Karpas-422 (cell line): ENCODE results near the gene PPM1G. TPM values are rescaled to one million over a fixed set of nuclear protein-coding genes. Genes with fewer than 3 reads are reported as not detected.
A peak's percentile ranks its signal among the peaks of the same experiment; 100 is the strongest.

Experiments
- DNase-seq: peaks from one replicate; pipeline ENCODE4 v3.0.0-alpha.2; 2015
- H2AFZ ChIP-seq: fragments of 200-600 bp; sonication (generic); 2 replicates; pipeline ENCODE4 v1.6.1; 2014; ENCODE audit warnings: antibody characterized with exemption, low read length, mixed read lengths
- H3K27ac ChIP-seq: fragments of 200-600 bp; sonication (generic); 2 replicates; pipeline ENCODE4 v1.5.1; 2014; ENCODE audit warnings: mild to moderate bottlenecking, low read length, moderate library complexity
- H3K27me3 ChIP-seq: fragments of 200-600 bp; sonication (generic); 2 replicates; pipeline ENCODE4 v1.6.1; 2014; ENCODE audit warnings: low read length, mixed read lengths
- H3K36me3 ChIP-seq: fragments of 200-600 bp; sonication (generic); 2 replicates; pipeline ENCODE4 v1.6.1; 2014; ENCODE audit warnings: low read length, mixed read lengths; ENCODE audit not compliant: insufficient read depth
- H3K4me1 ChIP-seq: fragments of 200-600 bp; sonication (generic); 2 replicates; pipeline ENCODE4 v1.6.1; 2014; ENCODE audit warnings: mild to moderate bottlenecking, low read length, mixed read lengths
- H3K4me2 ChIP-seq: fragments of 200-600 bp; sonication (generic); 2 replicates; pipeline ENCODE4 v1.6.1; 2014; ENCODE audit warnings: low read length, low read depth, mild to moderate bottlenecking; ENCODE audit not compliant: poor library complexity, severe bottlenecking
- H3K4me3 ChIP-seq: fragments of 200-600 bp; sonication (generic); 2 replicates; pipeline ENCODE4 v1.5.1; 2014; ENCODE audit warnings: mild to moderate bottlenecking, antibody characterized with exemption, low read length, mixed read lengths
- H3K79me2 ChIP-seq: fragments of 200-600 bp; sonication (generic); 2 replicates; pipeline ENCODE4 v1.6.1; 2014; ENCODE audit warnings: mild to moderate bottlenecking, low read length, mixed read lengths
- H3K9ac ChIP-seq: fragments of 200-600 bp; sonication (generic); 2 replicates; pipeline ENCODE4 v1.6.0; 2014; ENCODE audit warnings: low read length
- H3K9me2 ChIP-seq: fragments of 200-600 bp; sonication (generic), shearing (Covaris generic); replicated peaks from 2 replicates; pipeline ENCODE4 v1.6.0; 2014; ENCODE audit warnings: mild to moderate bottlenecking, low read length, moderate library complexity; ENCODE audit not compliant: insufficient read depth
- H3K9me3 ChIP-seq: fragments of 300-700, 200-600 bp; sonication (generic); 2 replicates; pipeline ENCODE4 v1.6.1; 2014; ENCODE audit warnings: low read length, mixed read lengths
- H4K20me1 ChIP-seq: fragments of 200-600 bp; sonication (generic); 2 replicates; pipeline ENCODE4 v1.6.1; 2014; ENCODE audit warnings: mild to moderate bottlenecking, antibody characterized with exemption, low read length, low read depth; ENCODE audit not compliant: insufficient read depth
- total RNA-seq: library from RNA; depleted of rRNA; stranded (reverse); fragments of >200 nt; shearing (Covaris generic); gene quantifications from 2 replicates; pipeline ENCODE4 v1.2.3, GENCODE V29; 2014; ENCODE audit warnings: low replicate concordance

PPM1G gene
- total RNA-seq, 1 experiment from 2014 or later, result 66.9 TPM

- Histone ChIP-seq H3K79me2 (peaks cover 64% of the 10 kb centered on the region), H3K9ac (peak overlapping the region; percentile 100), H3K9me3 (no peaks in the 10 kb centered on the region), H3K27me3 (no peaks in the 10 kb centered on the region), H3K9me2 (no peaks in the 10 kb centered on the region), H3K36me3 (peaks cover 28% of the 10 kb centered on the region), H2AFZ (no peak overlapping the region), H3K4me1 (peaks cover 21% of the 10 kb centered on the region), H3K27ac (peak overlapping the region; percentile 81), H3K4me2 (peak overlapping the region; percentile 93), H4K20me1 (peaks cover 39% of the 10 kb centered on the region), H3K4me3 (peak overlapping the region; percentile 100)
- peak; percentile 76 for DNase-seq
Observed at GRCh38 chr2:27407798-27408491, 1.4 kb downstream of the PPM1G start.

- H3K9me3 ChIP-seq, result no peaks in the 10 kb centered on the region
- DNase-seq, result no peak
- no peaks in the 10 kb centered on the region for H3K4me1 ChIP-seq
- H3K9ac ChIP-seq, result no peak overlapping the region
- no peak overlapping the region for H3K4me3 ChIP-seq
- H3K36me3 ChIP-seq, result peaks cover 37% of the 10 kb centered on the region
- no peaks in the 10 kb centered on the region for H3K27me3 ChIP-seq
- no peaks in the 10 kb centered on the region for H3K9me2 ChIP-seq
- peaks cover 99% of the 10 kb centered on the region for H3K79me2 ChIP-seq
- H3K27ac ChIP-seq, result no peak overlapping the region; the same call in 1 of the 2 replicates
- peaks cover 31% of the 10 kb centered on the region for H4K20me1 ChIP-seq
- no peak overlapping the region for H3K4me2 ChIP-seq
- no peak overlapping the region for H2AFZ ChIP-seq
Observed at GRCh38 chr2:27400348-27401135, 8.8 kb downstream of the PPM1G start.

GRCh38 chr2:27398962-27399361 lies 10.4 kb downstream of the PPM1G start:
- H3K36me3 ChIP-seq, result peaks cover 30% of the 10 kb centered on the region
- no peak for DNase-seq
- H3K9me2 ChIP-seq, result no peaks in the 10 kb centered on the region
- H3K27me3 ChIP-seq, result no peaks in the 10 kb centered on the region
- peaks cover 23% of the 10 kb centered on the region for H4K20me1 ChIP-seq
- no peak overlapping the region for H3K27ac ChIP-seq
- no peaks in the 10 kb centered on the region for H3K4me1 ChIP-seq
- H3K79me2 ChIP-seq, result peaks cover 99% of the 10 kb centered on the region
- no peak overlapping the region for H3K4me3 ChIP-seq
- no peaks in the 10 kb centered on the region for H3K9me3 ChIP-seq
- no peak overlapping the region for H3K4me2 ChIP-seq
- H2AFZ ChIP-seq, result no peak overlapping the region
- H3K9ac ChIP-seq, result no peak overlapping the region

GRCh38 chr2:27393225-27393624 lies 16.2 kb downstream of the PPM1G start:
- H3K4me3 ChIP-seq, result no peak overlapping the region
- H3K27me3 ChIP-seq, result no peaks in the 10 kb centered on the region

GRCh38 chr2:27390822-27391679 lies 18.3 kb downstream of the PPM1G start:
- H3K27me3 ChIP-seq, result no peaks in the 10 kb centered on the region
- H3K36me3 ChIP-seq, result peaks cover 5% of the 10 kb centered on the region; the same call in 1 of the 2 replicates
- no peak overlapping the region for H3K9ac ChIP-seq
- no peak for DNase-seq
- peaks cover 20% of the 10 kb centered on the region; the same call in 1 of the 2 replicates for H4K20me1 ChIP-seq
- no peaks in the 10 kb centered on the region for H3K4me1 ChIP-seq
- peaks cover 83% of the 10 kb centered on the region for H3K79me2 ChIP-seq
- no peaks in the 10 kb centered on the region for H3K9me3 ChIP-seq
- H2AFZ ChIP-seq, result no peak overlapping the region
- H3K9me2 ChIP-seq, result no peaks in the 10 kb centered on the region
- no peak overlapping the region for H3K4me2 ChIP-seq
- no peak overlapping the region for H3K4me3 ChIP-seq
- no peak overlapping the region for H3K27ac ChIP-seq

More at GRCh38 chr2:27393225-27393624, 16.2 kb downstream of the PPM1G start:
- Histone ChIP-seq H3K4me1 (no peaks in the 10 kb centered on the region), H3K4me2 (no peak overlapping the region), H3K27ac (no peak overlapping the region), H2AFZ (no peak overlapping the region), H4K20me1 (peaks cover 15% of the 10 kb centered on the region; the same call in 1 of the 2 replicates), H3K9ac (no peak overlapping the region), H3K36me3 (0 out of 2 replicates have a peak, but pooled peaks cover 3% of the 10 kb centered on the region), H3K9me2 (no peaks in the 10 kb centered on the region), H3K79me2 (peaks cover 97% of the 10 kb centered on the region), H3K9me3 (no peaks in the 10 kb centered on the region)
- DNase-seq, result no peak

- H3K27ac ChIP-seq, result no peak overlapping the region
- no peak overlapping the region for H3K4me2 ChIP-seq
- no peaks in the 10 kb centered on the region for H3K9me3 ChIP-seq
- no peak for DNase-seq
- no peak overlapping the region for H3K4me3 ChIP-seq
- peaks cover 29% of the 10 kb centered on the region; the same call in 1 of the 2 replicates for H3K36me3 ChIP-seq
- H4K20me1 ChIP-seq, result no peaks in the 10 kb centered on the region
- peaks cover 20% of the 10 kb centered on the region for H3K4me1 ChIP-seq
- H2AFZ ChIP-seq, result no peak overlapping the region
- H3K27me3 ChIP-seq, result no peaks in the 10 kb centered on the region
- no peaks in the 10 kb centered on the region for H3K79me2 ChIP-seq
- no peaks in the 10 kb centered on the region for H3K9me2 ChIP-seq
- H3K9ac ChIP-seq, result no peak overlapping the region
Observed at GRCh38 chr2:27381577-27382181, 27.7 kb downstream of the PPM1G start.

- H3K9me2 ChIP-seq, result no peaks in the 10 kb centered on the region
- H3K79me2 ChIP-seq, result no peaks in the 10 kb centered on the region
- no peaks in the 10 kb centered on the region for H4K20me1 ChIP-seq
- H3K27ac ChIP-seq, result peak within 1 kb of the TSS; percentile 26
- no peaks in the 10 kb centered on the region for H3K9me3 ChIP-seq
- peak; percentile 95 for DNase-seq
- H3K9ac ChIP-seq, result peak within 1 kb of the TSS; percentile 80
- peaks cover 26% of the 10 kb centered on the region; the same call in 1 of the 2 replicates for H3K36me3 ChIP-seq
- no peak within 1 kb of the TSS for H2AFZ ChIP-seq
- peak within 1 kb of the TSS; percentile 66 for H3K4me2 ChIP-seq
- H3K4me1 ChIP-seq, result peaks cover 20% of the 10 kb centered on the region
- peak within 1 kb of the TSS; percentile 75 for H3K4me3 ChIP-seq
- H3K27me3 ChIP-seq, result no peaks in the 10 kb centered on the region
Observed at GRCh38 chr2:27380626-27381545, 28.5 kb downstream of the PPM1G start, which contains the start of gene ZNF513. Gene ZNF513 (minus strand): TSS chr2:27380734. CDS start chr2:27380526, 208 bp downstream.
